Measurements from ENCODE around the gene TSPAN16.

The TSPAN16 gene

GRCh38 chr19:11295665-11296245 is at the start of gene TSPAN16:
TSPAN16 (plus strand) TSS chr19:11296160; CDS start chr19:11296298, 138 bp downstream.
- no peak within 1 kb of the TSS for H3K27ac ChIP-seq (ENCODE audit: low read length)
- no peaks in the 10 kb centered on the region for H3K27me3 ChIP-seq (ENCODE audit: low read depth, low read length)
- H3K9me3 ChIP-seq (ENCODE audit: control insufficient read depth in 1 of 2, low read length in 2 of 2): no peaks in the 10 kb centered on the region
- no peaks in the 10 kb centered on the region for H3K36me3 ChIP-seq (ENCODE audit: control insufficient read depth in 1 of 2, insufficient read depth in 2 of 2, low read length in 2 of 2)
- no peak within 1 kb of the TSS for H3K4me3 ChIP-seq (ENCODE audit: low read depth in 1 of 2, low read length in 2 of 2)
- peaks cover 0 to 9% of the 10 kb centered on the region in 2 donors for H3K4me1 ChIP-seq (ENCODE audit: control insufficient read depth in 1 of 2, insufficient read depth in 2 of 2, low read length in 2 of 2)

- H3K4me3 ChIP-seq (ENCODE audit: low read depth in 1 of 2, low read length in 2 of 2): no peak overlapping the region
- H3K27ac ChIP-seq (ENCODE audit: low read length): no peak overlapping the region
- peaks cover 15 to 16% of the 10 kb centered on the region in 2 donors for H3K36me3 ChIP-seq (ENCODE audit: control insufficient read depth in 1 of 2, insufficient read depth in 2 of 2, low read length in 2 of 2)
- H3K27me3 ChIP-seq (ENCODE audit: low read depth, low read length): no peaks in the 10 kb centered on the region
- no peaks in the 10 kb centered on the region for H3K9me3 ChIP-seq (ENCODE audit: control insufficient read depth in 1 of 2, low read length in 2 of 2)
- H3K4me1 ChIP-seq (ENCODE audit: control insufficient read depth in 1 of 2, insufficient read depth in 2 of 2, low read length in 2 of 2): peaks cover 0 to 12% of the 10 kb centered on the region in 2 donors
Observed at GRCh38 chr19:11246941-11247340, 49.0 kb upstream of the TSPAN16 start.

GRCh38 chr19:11247391-11247790 is 48.6 kb upstream of the TSPAN16 start:
- Histone ChIP-seq H3K4me3 (ENCODE audit: low read depth in 1 of 2, low read length in 2 of 2) (no peak overlapping the region), H3K4me1 (ENCODE audit: control insufficient read depth in 1 of 2, insufficient read depth in 2 of 2, low read length in 2 of 2) (peaks cover 0 to 12% of the 10 kb centered on the region in 2 donors), H3K27ac (ENCODE audit: low read length) (no peak overlapping the region), H3K9me3 (ENCODE audit: control insufficient read depth in 1 of 2, low read length in 2 of 2) (no peaks in the 10 kb centered on the region), H3K27me3 (ENCODE audit: low read depth, low read length) (no peaks in the 10 kb centered on the region), H3K36me3 (ENCODE audit: control insufficient read depth in 1 of 2, insufficient read depth in 2 of 2, low read length in 2 of 2) (peaks cover 17 to 20% of the 10 kb centered on the region in 2 donors)

- Histone ChIP-seq H3K36me3 (ENCODE audit: control insufficient read depth in 1 of 2, insufficient read depth in 2 of 2, low read length in 2 of 2) (peaks cover 19 to 26% of the 10 kb centered on the region in 2 donors), H3K27ac (ENCODE audit: low read length) (no peak overlapping the region), H3K27me3 (ENCODE audit: low read depth, low read length) (no peaks in the 10 kb centered on the region), H3K4me3 (ENCODE audit: low read depth in 1 of 2, low read length in 2 of 2) (no peak overlapping the region), H3K4me1 (ENCODE audit: control insufficient read depth in 1 of 2, insufficient read depth in 2 of 2, low read length in 2 of 2) (peaks cover 0 to 12% of the 10 kb centered on the region in 2 donors), H3K9me3 (ENCODE audit: control insufficient read depth in 1 of 2, low read length in 2 of 2) (no peaks in the 10 kb centered on the region)
Observed at GRCh38 chr19:11247934-11248333, 48.0 kb upstream of the TSPAN16 start.

GRCh38 chr19:11248852-11249251 is 47.1 kb upstream of the TSPAN16 start:
- Histone ChIP-seq H3K27ac (ENCODE audit: low read length) (no peak overlapping the region), H3K36me3 (ENCODE audit: control insufficient read depth in 1 of 2, insufficient read depth in 2 of 2, low read length in 2 of 2) (peaks cover 19 to 30% of the 10 kb centered on the region in 2 donors), H3K4me3 (ENCODE audit: low read depth in 1 of 2, low read length in 2 of 2) (no peak overlapping the region), H3K4me1 (ENCODE audit: control insufficient read depth in 1 of 2, insufficient read depth in 2 of 2, low read length in 2 of 2) (peaks cover 0 to 7% of the 10 kb centered on the region in 2 donors), H3K27me3 (ENCODE audit: low read depth, low read length) (no peaks in the 10 kb centered on the region), H3K9me3 (ENCODE audit: control insufficient read depth in 1 of 2, low read length in 2 of 2) (no peaks in the 10 kb centered on the region)

GRCh38 chr19:11251217-11251616 is 44.7 kb upstream of the TSPAN16 start:
- Histone ChIP-seq H3K36me3 (ENCODE audit: control insufficient read depth in 1 of 2, insufficient read depth in 2 of 2, low read length in 2 of 2) (peaks cover 19 to 30% of the 10 kb centered on the region in 2 donors), H3K4me1 (ENCODE audit: control insufficient read depth in 1 of 2, insufficient read depth in 2 of 2, low read length in 2 of 2) (peaks cover 0 to 10% of the 10 kb centered on the region in 2 donors)

GRCh38 chr19:11251650-11252314 is 44.2 kb upstream of the TSPAN16 start:
- Histone ChIP-seq H3K4me1 (ENCODE audit: control insufficient read depth in 1 of 2, insufficient read depth in 2 of 2, low read length in 2 of 2) (peaks cover 0 to 10% of the 10 kb centered on the region in 2 donors), H3K27me3 (ENCODE audit: low read depth, low read length) (no peaks in the 10 kb centered on the region)

More at GRCh38 chr19:11251217-11251616, 44.7 kb upstream of the TSPAN16 start:
- Histone ChIP-seq H3K27ac (ENCODE audit: low read length) (no peak overlapping the region), H3K27me3 (ENCODE audit: low read depth, low read length) (no peaks in the 10 kb centered on the region), H3K9me3 (ENCODE audit: control insufficient read depth in 1 of 2, low read length in 2 of 2) (no peaks in the 10 kb centered on the region), H3K4me3 (ENCODE audit: low read depth in 1 of 2, low read length in 2 of 2) (no peak overlapping the region)

GRCh38 chr19:11252665-11253355 is 43.1 kb upstream of the TSPAN16 start:
- Histone ChIP-seq H3K27me3 (ENCODE audit: low read depth, low read length) (no peaks in the 10 kb centered on the region), H3K4me3 (ENCODE audit: low read depth in 1 of 2, low read length in 2 of 2) (no peak overlapping the region), H3K36me3 (ENCODE audit: control insufficient read depth in 1 of 2, insufficient read depth in 2 of 2, low read length in 2 of 2) (peaks cover 16 to 30% of the 10 kb centered on the region in 2 donors), H3K9me3 (ENCODE audit: control insufficient read depth in 1 of 2, low read length in 2 of 2) (no peaks in the 10 kb centered on the region), H3K4me1 (ENCODE audit: control insufficient read depth in 1 of 2, insufficient read depth in 2 of 2, low read length in 2 of 2) (peaks cover 0 to 8% of the 10 kb centered on the region in 2 donors), H3K27ac (ENCODE audit: low read length) (no peak overlapping the region)

More at GRCh38 chr19:11251650-11252314, 44.2 kb upstream of the TSPAN16 start:
- no peak overlapping the region for H3K4me3 ChIP-seq (ENCODE audit: low read depth in 1 of 2, low read length in 2 of 2)
- H3K36me3 ChIP-seq (ENCODE audit: control insufficient read depth in 1 of 2, insufficient read depth in 2 of 2, low read length in 2 of 2): peaks cover 19 to 30% of the 10 kb centered on the region in 2 donors
- no peaks in the 10 kb centered on the region for H3K9me3 ChIP-seq (ENCODE audit: control insufficient read depth in 1 of 2, low read length in 2 of 2)
- no peak overlapping the region for H3K27ac ChIP-seq (ENCODE audit: low read length)

GRCh38 chr19:11254666-11255065 is 41.3 kb upstream of the TSPAN16 start:
- Histone ChIP-seq H3K27me3 (ENCODE audit: low read depth, low read length) (no peaks in the 10 kb centered on the region), H3K27ac (ENCODE audit: low read length) (no peak overlapping the region), H3K9me3 (ENCODE audit: control insufficient read depth in 1 of 2, low read length in 2 of 2) (no peaks in the 10 kb centered on the region), H3K36me3 (ENCODE audit: control insufficient read depth in 1 of 2, insufficient read depth in 2 of 2, low read length in 2 of 2) (peaks cover 5 to 30% of the 10 kb centered on the region in 2 donors), H3K4me3 (ENCODE audit: low read depth in 1 of 2, low read length in 2 of 2) (no peak overlapping the region), H3K4me1 (ENCODE audit: control insufficient read depth in 1 of 2, insufficient read depth in 2 of 2, low read length in 2 of 2) (peaks cover 0 to 5% of the 10 kb centered on the region in 2 donors)

GRCh38 chr19:11256189-11256588 is 39.8 kb upstream of the TSPAN16 start:
- Histone ChIP-seq H3K36me3 (ENCODE audit: control insufficient read depth in 1 of 2, insufficient read depth in 2 of 2, low read length in 2 of 2) (peaks cover 5 to 19% of the 10 kb centered on the region in 2 donors), H3K27me3 (ENCODE audit: low read depth, low read length) (no peaks in the 10 kb centered on the region), H3K9me3 (ENCODE audit: control insufficient read depth in 1 of 2, low read length in 2 of 2) (no peaks in the 10 kb centered on the region), H3K4me3 (ENCODE audit: low read depth in 1 of 2, low read length in 2 of 2) (no peak overlapping the region), H3K4me1 (ENCODE audit: control insufficient read depth in 1 of 2, insufficient read depth in 2 of 2, low read length in 2 of 2) (peaks cover 0 to 5% of the 10 kb centered on the region in 2 donors), H3K27ac (ENCODE audit: low read length) (no peak overlapping the region)

GRCh38 chr19:11257846-11258380 is 38.0 kb upstream of the TSPAN16 start:
- H3K4me3 ChIP-seq (ENCODE audit: low read depth in 1 of 2, low read length in 2 of 2): no peak overlapping the region
- no peaks in the 10 kb centered on the region for H3K9me3 ChIP-seq (ENCODE audit: control insufficient read depth in 1 of 2, low read length in 2 of 2)
- H3K27me3 ChIP-seq (ENCODE audit: low read depth, low read length): no peaks in the 10 kb centered on the region
- no peak overlapping the region for H3K27ac ChIP-seq (ENCODE audit: low read length)
- peaks cover 0 to 4% of the 10 kb centered on the region in 2 donors for H3K36me3 ChIP-seq (ENCODE audit: control insufficient read depth in 1 of 2, insufficient read depth in 2 of 2, low read length in 2 of 2)
- peaks cover 0 to 6% of the 10 kb centered on the region in 2 donors for H3K4me1 ChIP-seq (ENCODE audit: control insufficient read depth in 1 of 2, insufficient read depth in 2 of 2, low read length in 2 of 2)

Measured in muscle layer of duodenum (tissue), 2 donors.